DOHH2 (cell line): ENCODE data around the gene FAM120A.
A peak's percentile ranks its signal among the peaks of the same experiment; 100 is the strongest.

Experiments
- H3F3A ChIP-seq: fragments of 200-600 bp; sonication (generic), shearing (Covaris generic); 2 replicates; pipeline ENCODE4 v1.6.0; 2016; ENCODE audit warnings: antibody characterized with exemption, mild to moderate bottlenecking; ENCODE audit not compliant: control insufficient read depth, insufficient read depth
- H3K27ac ChIP-seq: fragments of 200-600 bp; sonication (generic); 2 replicates; pipeline ENCODE4 v1.5.1; 2014; ENCODE audit warnings: low read depth, mild to moderate bottlenecking, low read length, moderate library complexity
- H3K27me3 ChIP-seq: fragments of 200-600 bp; sonication (generic); 2 replicates; pipeline ENCODE4 v1.6.1; 2014; ENCODE audit warnings: mild to moderate bottlenecking, low read length, mixed read lengths; ENCODE audit not compliant: control insufficient read depth
- H3K36me3 ChIP-seq: fragments of 200-600 bp; sonication (generic); 2 replicates; pipeline ENCODE4 v1.6.1; 2014; ENCODE audit warnings: mild to moderate bottlenecking, low read length, moderate library complexity, mixed read lengths; ENCODE audit not compliant: control insufficient read depth
- H3K4me1 ChIP-seq: fragments of 200-600 bp; sonication (generic); 2 replicates; pipeline ENCODE4 v1.6.1; 2014; ENCODE audit warnings: mild to moderate bottlenecking, low read length, mixed read lengths; ENCODE audit not compliant: control insufficient read depth
- H3K4me2 ChIP-seq: fragments of 200-600 bp; sonication (generic); 2 replicates; pipeline ENCODE4 v1.6.0; 2014; ENCODE audit warnings: mild to moderate bottlenecking, low read length, moderate library complexity
- H3K4me3 ChIP-seq: fragments of 200-600 bp; sonication (generic); 2 replicates; pipeline ENCODE4 v1.5.1; 2014; ENCODE audit warnings: mild to moderate bottlenecking, low read length, mixed read lengths
- H3K79me2 ChIP-seq: fragments of 200-600 bp; sonication (generic); 2 replicates; pipeline ENCODE4 v1.6.1; 2014; ENCODE audit warnings: mild to moderate bottlenecking, low read length, mixed read lengths; ENCODE audit not compliant: control insufficient read depth
- H3K9me2 ChIP-seq: fragments of 200-600 bp; sonication (generic); replicated peaks from 2 replicates; pipeline ENCODE4 v1.6.1; 2014; ENCODE audit warnings: mild to moderate bottlenecking, low read length, mixed read lengths; ENCODE audit not compliant: control insufficient read depth
- H3K9me3 ChIP-seq: fragments of 200-600 bp; sonication (generic); 2 replicates; pipeline ENCODE4 v1.6.1; 2014; ENCODE audit warnings: antibody characterized with exemption, low read length, mixed read lengths; ENCODE audit not compliant: control insufficient read depth, insufficient read depth
- H4K20me1 ChIP-seq: fragments of 200-600 bp; sonication (generic); 2 replicates; pipeline ENCODE4 v1.6.0; 2014; ENCODE audit warnings: low read depth, mild to moderate bottlenecking, antibody characterized with exemption, low read length, moderate library complexity; ENCODE audit not compliant: control insufficient read depth, insufficient read depth
- EZH2phosphoT487 ChIP-seq: fragments of 200-600 bp; sonication (generic); IDR thresholded peaks from 2 replicates; pipeline ENCODE4 v1.6.1; 2017; ENCODE audit warnings: borderline replicate concordance, mild to moderate bottlenecking, antibody characterized with exemption, low read length, moderate library complexity, mixed read lengths
- TF ChIP-seq, protein P1 (sequence below): fragments of 200-600 bp; sonication (generic); IDR thresholded peaks from one replicate; pipeline ENCODE4 v1.5.1; 2014; ENCODE audit warnings: antibody characterized with exemption, mild to moderate bottlenecking, low read depth, low read length; ENCODE audit not compliant: poor library complexity, severe bottlenecking

Gene FAM120A

GRCh38 chr9:93451849-93452709 is 594 bp downstream of the FAM120A start:
- peaks cover 82% of the 10 kb centered on the region for H3K36me3 ChIP-seq
- peak overlapping the region; percentile 74 for H3K27ac ChIP-seq
- H4K20me1 ChIP-seq: peaks cover 25% of the 10 kb centered on the region
- H3K4me1 ChIP-seq: peaks cover 45% of the 10 kb centered on the region
- TF ChIP-seq EZH2phosphoT487: no peak
- TF ChIP-seq, protein P1, sequence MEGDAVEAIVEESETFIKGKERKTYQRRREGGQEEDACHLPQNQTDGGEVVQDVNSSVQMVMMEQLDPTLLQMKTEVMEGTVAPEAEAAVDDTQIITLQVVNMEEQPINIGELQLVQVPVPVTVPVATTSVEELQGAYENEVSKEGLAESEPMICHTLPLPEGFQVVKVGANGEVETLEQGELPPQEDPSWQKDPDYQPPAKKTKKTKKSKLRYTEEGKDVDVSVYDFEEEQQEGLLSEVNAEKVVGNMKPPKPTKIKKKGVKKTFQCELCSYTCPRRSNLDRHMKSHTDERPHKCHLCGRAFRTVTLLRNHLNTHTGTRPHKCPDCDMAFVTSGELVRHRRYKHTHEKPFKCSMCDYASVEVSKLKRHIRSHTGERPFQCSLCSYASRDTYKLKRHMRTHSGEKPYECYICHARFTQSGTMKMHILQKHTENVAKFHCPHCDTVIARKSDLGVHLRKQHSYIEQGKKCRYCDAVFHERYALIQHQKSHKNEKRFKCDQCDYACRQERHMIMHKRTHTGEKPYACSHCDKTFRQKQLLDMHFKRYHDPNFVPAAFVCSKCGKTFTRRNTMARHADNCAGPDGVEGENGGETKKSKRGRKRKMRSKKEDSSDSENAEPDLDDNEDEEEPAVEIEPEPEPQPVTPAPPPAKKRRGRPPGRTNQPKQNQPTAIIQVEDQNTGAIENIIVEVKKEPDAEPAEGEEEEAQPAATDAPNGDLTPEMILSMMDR: no peak
- peaks cover 78% of the 10 kb centered on the region for H3K79me2 ChIP-seq
- no peaks in the 10 kb centered on the region for H3K9me3 ChIP-seq
- peak overlapping the region; percentile 89 for H3K4me2 ChIP-seq
- no peaks in the 10 kb centered on the region for H3K9me2 ChIP-seq
- no peaks in the 10 kb centered on the region for H3K27me3 ChIP-seq
- H3K4me3 ChIP-seq: peak overlapping the region; percentile 85
- H3F3A ChIP-seq: peaks cover 14% of the 10 kb centered on the region

DNA sequence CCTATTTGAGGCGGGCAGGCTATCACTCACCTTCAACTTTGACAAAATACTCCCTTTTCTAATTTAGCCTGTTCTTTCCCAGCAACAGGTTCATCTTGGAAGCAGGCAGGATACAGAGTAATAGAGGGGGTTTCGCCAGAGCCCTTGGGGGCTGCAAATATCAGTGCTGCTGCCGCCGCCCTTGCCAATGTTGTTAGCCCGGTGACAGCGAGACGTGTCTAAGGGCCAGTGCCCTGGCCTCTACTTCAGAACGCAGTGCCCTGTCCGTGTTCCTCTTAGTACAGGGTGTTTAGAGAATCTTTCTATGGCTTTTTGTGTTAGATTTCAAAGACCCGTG is 1.2 kb downstream of the FAM120A start:
- H3K4me2 ChIP-seq: peak overlapping the region; percentile 89
- H3K9me3 ChIP-seq: no peaks in the 10 kb centered on the region
- peaks cover 45% of the 10 kb centered on the region for H3K4me1 ChIP-seq
- peaks cover 79% of the 10 kb centered on the region for H3K36me3 ChIP-seq
- peaks cover 84% of the 10 kb centered on the region for H3K79me2 ChIP-seq
- no peak for TF ChIP-seq EZH2phosphoT487
- TF ChIP-seq, protein P1: no peak
- H3F3A ChIP-seq: peaks cover 10% of the 10 kb centered on the region; the same call in 1 of the 2 replicates
- no peaks in the 10 kb centered on the region for H3K9me2 ChIP-seq
- H3K27ac ChIP-seq: peak overlapping the region; percentile 74
- no peaks in the 10 kb centered on the region for H3K27me3 ChIP-seq
- H3K4me3 ChIP-seq: peak overlapping the region; percentile 85
- peaks cover 25% of the 10 kb centered on the region for H4K20me1 ChIP-seq

- H3K4me1 ChIP-seq: peaks cover 51% of the 10 kb centered on the region
- H3K4me2 ChIP-seq: peak within 1 kb of the TSS; percentile 89
- H3K9me3 ChIP-seq: no peaks in the 10 kb centered on the region
- H3K27me3 ChIP-seq: no peaks in the 10 kb centered on the region
- H3F3A ChIP-seq: 0 out of 2 replicates have a peak, but pooled peaks cover 10% of the 10 kb centered on the region
- TF ChIP-seq EZH2phosphoT487: no peak
- TF ChIP-seq, protein P1: no peak
- peaks cover 25% of the 10 kb centered on the region for H4K20me1 ChIP-seq
- H3K79me2 ChIP-seq: peaks cover 90% of the 10 kb centered on the region
- H3K27ac ChIP-seq: peak within 1 kb of the TSS; percentile 74
- H3K9me2 ChIP-seq: no peaks in the 10 kb centered on the region
- H3K36me3 ChIP-seq: peaks cover 79% of the 10 kb centered on the region
- H3K4me3 ChIP-seq: peak within 1 kb of the TSS; percentile 85
These were observed 1.8 kb downstream of the FAM120A start, which contains the start of gene FAM120AOS for GRCh38 chr9:93453047-93453914. TSS of gene FAM120AOS (minus strand) at chr9:93453581. CDS start at chr9:93452709, 872 bp downstream.
